Measurements from ENCODE around the gene AMPH. TPM values are rescaled to one million over a fixed set of nuclear protein-coding genes. Genes with fewer than 3 reads are reported as not detected.

The AMPH gene
- total RNA-seq, 4 donors from 2014 or later = 1.9 to 8.9 (median 4.6) TPM

- intact Hi-C loops (cut with DNase I) = no loop called here
- no peaks in the 10 kb centered on the region for H3K36me3 ChIP-seq
- TF ChIP-seq POLR2A (IDR thresholded peaks at IDR 0.05) (no peak), CTCF (IDR thresholded peaks at IDR 0.05) (no peak)
- H3K27ac ChIP-seq = no peak overlapping the region
- no peaks in the 10 kb centered on the region for H3K4me1 ChIP-seq
- H3K4me3 ChIP-seq (replicated peaks in 1 of 3) = no peak overlapping the region
- H3K9me3 ChIP-seq = no peaks in the 10 kb centered on the region
- H3K27me3 ChIP-seq = no peaks in the 10 kb centered on the region
- no peak for DNase-seq
- 69 to 77% methylated on average over 1 of the region's 1 CpG for WGBS, 2 donors
Observed at GRCh38 chr7:38518541-38518940, 112.6 kb downstream of the AMPH start.

GRCh38 chr7:38512704-38513103 lies 118.5 kb downstream of the AMPH start:
- Histone ChIP-seq H3K27me3 (no peaks in the 10 kb centered on the region), H3K27ac (no peak overlapping the region), H3K4me3 (replicated peaks in 1 of 3) (no peak overlapping the region), H3K4me1 (no peaks in the 10 kb centered on the region), H3K36me3 (no peaks in the 10 kb centered on the region), H3K9me3 (no peaks in the 10 kb centered on the region)
- 85 to 93% methylated on average over 2 of the region's 2 CpGs for WGBS, 2 donors
- intact Hi-C loops (cut with DNase I) = no loop called here
- no peak for DNase-seq
- TF ChIP-seq CTCF (IDR thresholded peaks at IDR 0.05) (no peak), POLR2A (IDR thresholded peaks at IDR 0.05) (no peak)

- no peaks in the 10 kb centered on the region for H3K4me1 ChIP-seq
- DNase-seq = no peak
Observed at GRCh38 chr7:38512291-38512690, 118.9 kb downstream of the AMPH start.

GRCh38 chr7:38507384-38507783 lies 123.8 kb downstream of the AMPH start:
- no peak for DNase-seq
- H3K27ac ChIP-seq = no peak overlapping the region
- no peaks in the 10 kb centered on the region for H3K4me1 ChIP-seq
- no peaks in the 10 kb centered on the region for H3K9me3 ChIP-seq
- intact Hi-C loops (cut with DNase I) = no loop called here
- H3K4me3 ChIP-seq (replicated peaks in 1 of 3) = no peak overlapping the region
- 66 to 84% methylated on average over 2 of the region's 2 CpGs for WGBS, 2 donors
- TF ChIP-seq CTCF (IDR thresholded peaks at IDR 0.05) (no peak), POLR2A (IDR thresholded peaks at IDR 0.05) (no peak)
- H3K36me3 ChIP-seq = no peaks in the 10 kb centered on the region
- no peaks in the 10 kb centered on the region for H3K27me3 ChIP-seq

More at GRCh38 chr7:38512291-38512690, 118.9 kb downstream of the AMPH start:
- Histone ChIP-seq H3K4me3 (replicated peaks in 1 of 3) (no peak overlapping the region), H3K9me3 (no peaks in the 10 kb centered on the region), H3K27me3 (no peaks in the 10 kb centered on the region), H3K27ac (no peak overlapping the region), H3K36me3 (no peaks in the 10 kb centered on the region)
- intact Hi-C loops (cut with DNase I) = no loop called here
- no peak for TF ChIP-seq CTCF (IDR thresholded peaks at IDR 0.05)
- no peak for TF ChIP-seq POLR2A (IDR thresholded peaks at IDR 0.05)
- 89 to 97% methylated on average over 2 of the region's 2 CpGs for WGBS, 2 donors

GRCh38 chr7:38506756-38507155 lies 124.4 kb downstream of the AMPH start:
- no peaks in the 10 kb centered on the region for H3K9me3 ChIP-seq
- H3K27ac ChIP-seq = no peak overlapping the region
- H3K4me3 ChIP-seq (replicated peaks in 1 of 3) = no peak overlapping the region
- H3K27me3 ChIP-seq = no peaks in the 10 kb centered on the region
- TF ChIP-seq CTCF (IDR thresholded peaks at IDR 0.05) (no peak), POLR2A (IDR thresholded peaks at IDR 0.05) (no peak)
- no peaks in the 10 kb centered on the region for H3K36me3 ChIP-seq
- DNase-seq = no peak
- 73 to 81% methylated on average over 3 of the region's 3 CpGs for WGBS, 2 donors
- intact Hi-C loops (cut with DNase I) = no loop called here
- H3K4me1 ChIP-seq = no peaks in the 10 kb centered on the region

Data from thyroid gland (tissue), 4 donors.